MM.1S (cell line): ENCODE data around the gene CAPS.

Experiments
- EZH2 ChIP-seq: fragments of 300-600 bp; sonication (generic); optimal IDR thresholded peaks from 2 replicates; pipeline ENCODE3; 2017; ENCODE audit warnings: low read depth, mild to moderate bottlenecking, antibody characterized with exemption, low read length, mixed read lengths
- TF ChIP-seq, protein P1 (sequence below): fragments of 300-600 bp; sonication (generic); IDR thresholded peaks from 2 replicates; pipeline ENCODE4 v1.5.1; 2016; ENCODE audit warnings: antibody characterized with exemption, low read length, mixed read lengths

- TF ChIP-seq, protein P1, sequence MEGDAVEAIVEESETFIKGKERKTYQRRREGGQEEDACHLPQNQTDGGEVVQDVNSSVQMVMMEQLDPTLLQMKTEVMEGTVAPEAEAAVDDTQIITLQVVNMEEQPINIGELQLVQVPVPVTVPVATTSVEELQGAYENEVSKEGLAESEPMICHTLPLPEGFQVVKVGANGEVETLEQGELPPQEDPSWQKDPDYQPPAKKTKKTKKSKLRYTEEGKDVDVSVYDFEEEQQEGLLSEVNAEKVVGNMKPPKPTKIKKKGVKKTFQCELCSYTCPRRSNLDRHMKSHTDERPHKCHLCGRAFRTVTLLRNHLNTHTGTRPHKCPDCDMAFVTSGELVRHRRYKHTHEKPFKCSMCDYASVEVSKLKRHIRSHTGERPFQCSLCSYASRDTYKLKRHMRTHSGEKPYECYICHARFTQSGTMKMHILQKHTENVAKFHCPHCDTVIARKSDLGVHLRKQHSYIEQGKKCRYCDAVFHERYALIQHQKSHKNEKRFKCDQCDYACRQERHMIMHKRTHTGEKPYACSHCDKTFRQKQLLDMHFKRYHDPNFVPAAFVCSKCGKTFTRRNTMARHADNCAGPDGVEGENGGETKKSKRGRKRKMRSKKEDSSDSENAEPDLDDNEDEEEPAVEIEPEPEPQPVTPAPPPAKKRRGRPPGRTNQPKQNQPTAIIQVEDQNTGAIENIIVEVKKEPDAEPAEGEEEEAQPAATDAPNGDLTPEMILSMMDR = no peak
- no peak for TF ChIP-seq EZH2
Measured at GRCh38 chr19:5917431-5918107, 3.5 kb downstream of the CAPS start.
